Measurements from ENCODE around the gene CD248. TPM values are rescaled to one million over a fixed set of nuclear protein-coding genes. Genes with fewer than 3 reads are reported as not detected.

CD248 gene
- total RNA-seq, 4 donors from 2014 or later: 2.6 to 36.2 (median 6.5) TPM

DNA sequence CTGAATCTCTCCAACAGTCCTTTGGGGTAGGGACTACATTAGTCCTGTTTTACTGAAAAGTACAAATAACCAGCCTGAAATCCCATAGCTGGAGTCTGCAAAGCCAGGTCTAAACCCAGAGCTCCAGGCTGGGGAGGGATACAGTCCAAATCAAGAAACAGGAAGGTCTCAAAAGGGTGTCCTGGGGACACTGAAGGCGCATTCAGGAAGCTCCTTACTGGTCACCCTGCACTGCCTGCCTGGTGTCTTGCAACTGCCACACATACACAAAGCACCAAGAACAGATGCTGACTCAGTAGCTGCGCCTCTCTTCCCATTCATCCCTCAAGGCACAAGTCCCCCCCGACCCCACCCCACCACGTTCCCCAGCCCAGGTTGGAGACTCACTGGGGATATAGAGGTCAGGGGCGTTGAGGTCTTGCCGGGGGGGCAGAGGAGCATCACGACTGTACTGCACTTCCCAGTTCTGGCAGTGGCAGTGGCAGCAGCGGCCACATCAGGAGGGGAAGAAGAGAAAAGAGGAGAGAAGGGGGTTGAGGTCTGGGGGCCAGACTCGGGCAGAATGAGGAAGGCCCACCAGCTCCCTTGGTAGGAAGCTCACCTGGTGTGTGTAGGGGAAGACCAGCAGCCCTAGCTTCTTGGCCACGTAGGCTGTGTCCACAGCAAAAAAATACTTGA is 29.5 kb downstream of the CD248 start:
- no peak for TF ChIP-seq POLR2AphosphoS5 (IDR thresholded peaks at IDR 0.05)
- TF ChIP-seq, protein P1, sequence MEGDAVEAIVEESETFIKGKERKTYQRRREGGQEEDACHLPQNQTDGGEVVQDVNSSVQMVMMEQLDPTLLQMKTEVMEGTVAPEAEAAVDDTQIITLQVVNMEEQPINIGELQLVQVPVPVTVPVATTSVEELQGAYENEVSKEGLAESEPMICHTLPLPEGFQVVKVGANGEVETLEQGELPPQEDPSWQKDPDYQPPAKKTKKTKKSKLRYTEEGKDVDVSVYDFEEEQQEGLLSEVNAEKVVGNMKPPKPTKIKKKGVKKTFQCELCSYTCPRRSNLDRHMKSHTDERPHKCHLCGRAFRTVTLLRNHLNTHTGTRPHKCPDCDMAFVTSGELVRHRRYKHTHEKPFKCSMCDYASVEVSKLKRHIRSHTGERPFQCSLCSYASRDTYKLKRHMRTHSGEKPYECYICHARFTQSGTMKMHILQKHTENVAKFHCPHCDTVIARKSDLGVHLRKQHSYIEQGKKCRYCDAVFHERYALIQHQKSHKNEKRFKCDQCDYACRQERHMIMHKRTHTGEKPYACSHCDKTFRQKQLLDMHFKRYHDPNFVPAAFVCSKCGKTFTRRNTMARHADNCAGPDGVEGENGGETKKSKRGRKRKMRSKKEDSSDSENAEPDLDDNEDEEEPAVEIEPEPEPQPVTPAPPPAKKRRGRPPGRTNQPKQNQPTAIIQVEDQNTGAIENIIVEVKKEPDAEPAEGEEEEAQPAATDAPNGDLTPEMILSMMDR (IDR thresholded peaks at IDR 0.05): no peak
- TF ChIP-seq EP300 (IDR thresholded peaks at IDR 0.05; ENCODE audit: low read depth): no peak
- TF ChIP-seq POLR2A (IDR thresholded peaks at IDR 0.05): no peak
- Histone ChIP-seq H3K27ac (no peak overlapping the region), H3K4me1 (peaks cover 24 to 41% (median 33%) of the 10 kb centered on the region in 4 donors), H3K27me3 (peaks cover 16% of the 10 kb centered on the region), H3K9me3 (no peaks in the 10 kb centered on the region), H3K4me3 (no peak overlapping the region), H3K36me3 (no peaks in the 10 kb centered on the region)
- WGBS, 2 donors (ENCODE audit: low coverage in 1 of 2): 76 to 100% methylated on average over 1 to 10 of the region's 10 CpGs
- no peak for DNase-seq
- in situ Hi-C loops (cut with MboI; ENCODE audit: low pct_ligation_motif_present in 1 of 4, low pct_unique_long_range_greater_than_20kb in 1 of 4, low sequenced_read_pairs in 3 of 4): loop anchor here in 1 of 4 donors (10.0 kb wide), 1 partner anchor 63 kb away; no protein-coding TSS in a partner anchor
- intact Hi-C loops (cut with DNase I; ENCODE audit: low total_unique reads): loop anchor here (10.0 kb wide), 1 partner anchor 63 kb away; no protein-coding TSS in a partner anchor

DNA sequence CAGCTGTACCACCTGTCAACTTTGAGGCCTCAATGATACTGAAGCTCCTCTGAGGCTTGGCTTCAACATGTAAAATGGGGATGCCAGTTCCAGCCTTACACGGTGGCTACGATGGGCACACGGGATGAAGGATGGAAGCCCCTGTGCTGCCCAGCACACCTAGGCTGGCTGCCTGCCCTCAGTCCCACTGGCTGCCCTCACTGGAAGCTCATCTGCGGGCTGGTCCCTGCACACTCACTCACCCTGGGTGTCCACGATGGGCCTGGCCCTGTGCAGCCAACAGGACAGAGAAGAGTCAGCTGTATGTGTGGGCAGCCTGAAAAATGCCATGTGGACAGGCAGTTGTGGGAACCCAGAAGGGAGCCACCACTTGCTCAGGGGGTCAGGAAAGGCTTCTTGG is 30.1 kb downstream of the CD248 start:
- TF ChIP-seq POLR2A (IDR thresholded peaks at IDR 0.05) (no peak), POLR2AphosphoS5 (IDR thresholded peaks at IDR 0.05) (no peak)
- no peaks in the 10 kb centered on the region for H3K36me3 ChIP-seq
- H3K4me1 ChIP-seq: peaks cover 23 to 38% (median 29%) of the 10 kb centered on the region in 4 donors
- H3K27me3 ChIP-seq: peaks cover 10% of the 10 kb centered on the region
- no peak overlapping the region for H3K27ac ChIP-seq
- intact Hi-C loops (cut with DNase I; ENCODE audit: low total_unique reads): loop anchor here (10.0 kb wide), 1 partner anchor 62 kb away; no protein-coding TSS in a partner anchor
- H3K4me3 ChIP-seq: no peak overlapping the region
- in situ Hi-C loops (cut with MboI; ENCODE audit: low pct_ligation_motif_present in 1 of 4, low pct_unique_long_range_greater_than_20kb in 1 of 4, low sequenced_read_pairs in 3 of 4): loop anchor here in 1 of 4 donors (10.0 kb wide), 1 partner anchor 62 kb away; no protein-coding TSS in a partner anchor
- H3K9me3 ChIP-seq: no peaks in the 10 kb centered on the region
- WGBS, 2 donors (ENCODE audit: low coverage in 1 of 2): 90% methylated on average over 5 of the region's 5 CpGs; no CpG with 5 or more reads in 1 of the 2 donors
- no peak for DNase-seq

DNA sequence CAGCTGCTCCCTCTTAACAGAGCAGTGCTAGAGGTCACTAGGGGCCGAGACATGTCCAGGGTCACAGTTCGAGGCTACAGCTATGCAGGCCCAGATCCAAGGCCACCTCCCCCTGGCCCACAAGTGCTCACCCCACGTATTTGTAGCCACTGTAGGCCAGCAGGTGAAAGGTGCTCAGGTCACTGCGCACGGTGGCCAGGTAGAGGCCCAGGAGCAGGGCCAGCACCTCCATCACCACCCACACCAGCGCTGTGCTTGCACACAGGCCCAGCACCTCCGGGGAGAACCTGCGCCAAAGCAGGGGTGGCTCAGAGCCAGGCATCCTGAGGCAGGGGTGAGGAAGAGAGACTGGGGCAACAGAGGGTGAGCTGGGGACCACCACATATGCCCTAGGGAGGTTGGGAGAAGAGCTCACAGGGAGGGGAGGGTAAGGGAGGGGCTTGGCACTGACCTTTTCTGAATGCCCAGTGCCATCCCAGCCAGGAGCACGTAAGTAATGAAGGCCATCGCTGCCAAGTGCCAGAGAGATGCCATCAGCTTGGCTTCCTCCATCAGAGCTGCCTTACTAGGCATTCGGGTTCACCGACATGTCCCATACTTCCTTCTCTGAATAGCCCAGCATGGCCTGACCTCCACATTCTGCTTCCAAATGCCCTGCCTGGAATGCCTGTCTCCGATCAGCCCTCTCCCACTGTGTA is 31.4 kb downstream of the CD248 start:
- no peaks in the 10 kb centered on the region for H3K9me3 ChIP-seq
- H3K4me1 ChIP-seq: peaks cover 23 to 37% (median 27%) of the 10 kb centered on the region in 4 donors
- no peak for DNase-seq
- H3K36me3 ChIP-seq: no peaks in the 10 kb centered on the region
- no peak for TF ChIP-seq POLR2A (IDR thresholded peaks at IDR 0.05)
- intact Hi-C loops (cut with DNase I; ENCODE audit: low total_unique reads) (loop anchor here (10.0 kb wide), 1 partner anchor 61 kb away; no protein-coding TSS in a partner anchor), in situ Hi-C loops (cut with MboI; ENCODE audit: low pct_ligation_motif_present in 1 of 4, low pct_unique_long_range_greater_than_20kb in 1 of 4, low sequenced_read_pairs in 3 of 4) (loop anchor here in 1 of 4 donors (10.0 kb wide), 1 partner anchor 61 kb away; no protein-coding TSS in a partner anchor)
- 92% methylated on average over 13 of the region's 13 CpGs; no CpG with 5 or more reads in 1 of the 2 donors for WGBS, 2 donors (ENCODE audit: low coverage in 1 of 2)
- no peak overlapping the region for H3K4me3 ChIP-seq
- no peak overlapping the region for H3K27ac ChIP-seq
- no peaks in the 10 kb centered on the region for H3K27me3 ChIP-seq

DNA sequence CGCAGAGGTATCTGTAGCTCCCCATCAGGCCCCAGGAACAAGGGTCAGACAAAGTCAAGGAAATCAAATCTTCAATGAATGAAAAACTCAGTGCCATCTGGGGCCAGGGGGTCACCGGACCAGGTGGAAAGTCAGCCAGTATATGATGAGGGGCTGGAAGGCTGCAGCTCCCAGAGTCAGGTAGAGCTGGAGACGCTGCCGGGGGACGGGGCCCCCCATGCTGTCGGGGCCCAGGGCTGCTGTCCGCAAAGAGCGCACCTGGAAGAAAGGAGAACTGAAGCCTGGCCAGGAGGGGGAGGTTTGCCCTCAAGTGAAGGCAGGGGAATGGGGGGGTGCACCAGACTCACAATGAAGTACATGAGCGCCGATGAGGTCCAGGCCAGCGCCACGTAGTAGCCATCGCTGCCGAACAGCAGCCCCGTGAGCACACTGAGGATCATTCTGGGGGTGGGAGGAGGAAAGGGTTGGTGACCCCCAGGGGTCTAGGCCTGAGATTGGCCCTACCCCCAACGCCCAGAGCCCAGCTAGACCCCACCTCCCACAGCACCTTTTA is 32.2 kb downstream of the CD248 start:
- Histone ChIP-seq H3K4me1 (peaks cover 17 to 29% (median 21%) of the 10 kb centered on the region in 4 donors), H3K9me3 (no peaks in the 10 kb centered on the region), H3K36me3 (no peaks in the 10 kb centered on the region), H3K4me3 (no peak overlapping the region), H3K27ac (no peak overlapping the region), H3K27me3 (no peaks in the 10 kb centered on the region)
- TF ChIP-seq, protein P1 (IDR thresholded peaks at IDR 0.05): no peak
- no peak for TF ChIP-seq POLR2A (IDR thresholded peaks at IDR 0.05)
- TF ChIP-seq POLR2AphosphoS5 (IDR thresholded peaks at IDR 0.05): no peak
- TF ChIP-seq EP300 (IDR thresholded peaks at IDR 0.05; ENCODE audit: low read depth): no peak
- intact Hi-C loops (cut with DNase I; ENCODE audit: low total_unique reads) (loop anchor here (10.0 kb wide), 1 partner anchor 60 kb away; no protein-coding TSS in a partner anchor), in situ Hi-C loops (cut with MboI; ENCODE audit: low pct_ligation_motif_present in 1 of 4, low pct_unique_long_range_greater_than_20kb in 1 of 4, low sequenced_read_pairs in 3 of 4) (loop anchor here in 1 of 4 donors (10.0 kb wide), 1 partner anchor 60 kb away; no protein-coding TSS in a partner anchor)
- WGBS, 2 donors (ENCODE audit: low coverage in 1 of 2): 85 to 100% methylated on average over 3 to 16 of the region's 16 CpGs
- no peak for DNase-seq
